Uterus (tissue), 4 donors: Measurements from ENCODE around the gene ACTN2. TPM values are rescaled to one million over a fixed set of nuclear protein-coding genes. Genes with fewer than 3 reads are reported as not detected.

Experiments
- DNase-seq, 2 donors: peaks; one replicate each; pipeline ENCODE4 v3.0.0-alpha.2; 2019 to 2020
- H3K27ac ChIP-seq, 2 donors: fragments of 200-600 bp; sonication (generic); 1 replicate in 1 of 2; 2 replicates in 1 of 2; pipeline ENCODE4 v1.5.1; 2016 to 2018
- H3K27me3 ChIP-seq, 2 donors: fragments of 200-600 bp; sonication (generic); one replicate each; pipeline ENCODE4 v1.5.1; 2018 to 2019; ENCODE audit warnings: control low read depth in 1 of 2
- H3K36me3 ChIP-seq, 2 donors: fragments of 200-600 bp; sonication (generic); one replicate each; pipeline ENCODE4 v1.5.1; 2019; ENCODE audit warnings: control low read depth in 1 of 2
- H3K4me1 ChIP-seq, 2 donors: fragments of 200-600 bp; sonication (generic); one replicate each; pipeline ENCODE4 v1.5.1; 2018 to 2019; ENCODE audit warnings: control low read depth in 1 of 2
- H3K4me3 ChIP-seq, 2 donors: fragments of 200-600 bp; sonication (generic); 1 replicate in 1 of 2; 2 replicates in 1 of 2; pipeline ENCODE4 v1.5.1; 2018 to 2019; ENCODE audit warnings: mild to moderate bottlenecking in 1 of 2
- H3K9me3 ChIP-seq, 2 donors: fragments of 200-600 bp; sonication (generic); one replicate each; pipeline ENCODE4 v1.5.1; 2019; ENCODE audit warnings: control low read depth in 1 of 2
- POLR2A ChIP-seq, 2 donors: fragments of 450-650 bp; IDR thresholded peaks; one replicate each; pipeline ENCODE4 v1.6.1; 2016; ENCODE audit warnings: antibody characterized with exemption in 2 of 2, mild to moderate bottlenecking in 1 of 2, moderate library complexity in 1 of 2
- intact Hi-C: fragments of 100-400 bp; cut with DNase I; formaldehyde crosslinking; loops from one replicate; pipeline ENCODE4 v1.15.1; 2023; ENCODE audit warnings: low total_unique reads
- total RNA-seq, 4 donors: library from RNA; depleted of rRNA in 3 of 4; stranded (reverse); fragments of >200 nt in 3 of 4; gene quantifications; one replicate each; pipeline versions ENCODE4 v1.1.0 to v1.2.4, GENCODE V29; 2014 to 2023
- TF ChIP-seq, protein P1 (sequence below), 4 experiments: fragments of 200-600 bp in 2 of 4; fragments of 450-650 bp in 2 of 4; sonication (generic) in 2 of 4; IDR thresholded peaks; one replicate each; pipeline ENCODE4 v1.5.1; 2016 to 2019; ENCODE audit warnings: antibody characterized with exemption in 4 of 4, mild to moderate bottlenecking in 2 of 4, moderate library complexity in 1 of 4
- donor health status: DM: yes; HTN: yes; CAD: no.

Gene ACTN2
- total RNA-seq, 4 donors from 2014 or later: 0.29 to 28.9 (median 1.1) TPM

GRCh38 chr1:236733653-236734052 is 47.4 kb downstream of the ACTN2 start:
- Histone ChIP-seq H3K36me3 (no peaks in the 10 kb centered on the region), H3K4me3 (no peak overlapping the region), H3K4me1 (no peaks in the 10 kb centered on the region), H3K27me3 (no peaks in the 10 kb centered on the region), H3K27ac (no peak overlapping the region), H3K9me3 (no peaks in the 10 kb centered on the region)
- TF ChIP-seq, protein P1, sequence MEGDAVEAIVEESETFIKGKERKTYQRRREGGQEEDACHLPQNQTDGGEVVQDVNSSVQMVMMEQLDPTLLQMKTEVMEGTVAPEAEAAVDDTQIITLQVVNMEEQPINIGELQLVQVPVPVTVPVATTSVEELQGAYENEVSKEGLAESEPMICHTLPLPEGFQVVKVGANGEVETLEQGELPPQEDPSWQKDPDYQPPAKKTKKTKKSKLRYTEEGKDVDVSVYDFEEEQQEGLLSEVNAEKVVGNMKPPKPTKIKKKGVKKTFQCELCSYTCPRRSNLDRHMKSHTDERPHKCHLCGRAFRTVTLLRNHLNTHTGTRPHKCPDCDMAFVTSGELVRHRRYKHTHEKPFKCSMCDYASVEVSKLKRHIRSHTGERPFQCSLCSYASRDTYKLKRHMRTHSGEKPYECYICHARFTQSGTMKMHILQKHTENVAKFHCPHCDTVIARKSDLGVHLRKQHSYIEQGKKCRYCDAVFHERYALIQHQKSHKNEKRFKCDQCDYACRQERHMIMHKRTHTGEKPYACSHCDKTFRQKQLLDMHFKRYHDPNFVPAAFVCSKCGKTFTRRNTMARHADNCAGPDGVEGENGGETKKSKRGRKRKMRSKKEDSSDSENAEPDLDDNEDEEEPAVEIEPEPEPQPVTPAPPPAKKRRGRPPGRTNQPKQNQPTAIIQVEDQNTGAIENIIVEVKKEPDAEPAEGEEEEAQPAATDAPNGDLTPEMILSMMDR (IDR thresholded peaks at IDR 0.05): no peak
- no peak for TF ChIP-seq POLR2A (IDR thresholded peaks at IDR 0.05)
- intact Hi-C loops: no loop called here
- DNase-seq: no peak

DNA sequence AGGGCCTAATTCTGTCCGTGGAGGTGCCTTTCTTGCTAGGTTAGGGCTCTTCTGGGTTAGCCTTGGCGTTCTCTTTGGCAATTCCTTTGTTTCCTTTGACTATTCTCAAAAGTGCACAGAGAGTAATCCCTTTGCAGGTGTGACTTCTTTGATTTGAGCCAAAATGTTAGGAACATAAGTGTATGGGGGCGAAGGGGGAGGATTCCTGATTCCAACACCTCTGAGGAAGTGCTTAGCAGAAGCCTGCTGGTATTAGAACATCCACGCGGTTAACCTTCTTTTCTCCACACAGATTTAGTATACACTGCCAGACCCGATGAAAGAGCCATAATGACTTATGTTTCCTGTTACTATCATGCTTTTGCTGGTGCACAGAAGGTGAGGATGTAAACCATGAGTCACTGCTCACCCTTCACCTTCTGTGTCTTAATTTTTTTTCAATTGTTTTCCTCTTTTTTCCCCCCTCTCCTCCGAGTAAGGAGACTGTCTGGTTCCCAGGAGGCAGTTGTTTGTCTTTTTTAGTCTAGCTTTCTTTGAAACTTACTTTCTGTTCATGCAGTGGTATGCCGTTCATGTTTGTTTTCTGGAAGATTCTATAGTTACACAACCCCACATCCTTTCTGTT is 48.0 kb downstream of the ACTN2 start:
- DNase-seq: no peak
- TF ChIP-seq, protein P1 (IDR thresholded peaks at IDR 0.05): no peak
- no peak for TF ChIP-seq POLR2A (IDR thresholded peaks at IDR 0.05)
- Histone ChIP-seq H3K4me1 (no peaks in the 10 kb centered on the region), H3K36me3 (no peaks in the 10 kb centered on the region), H3K9me3 (no peaks in the 10 kb centered on the region), H3K4me3 (no peak overlapping the region), H3K27me3 (no peaks in the 10 kb centered on the region), H3K27ac (no peak overlapping the region)
- intact Hi-C loops: no loop called here

- Histone ChIP-seq H3K4me1 (no peaks in the 10 kb centered on the region), H3K27ac (no peak overlapping the region), H3K27me3 (no peaks in the 10 kb centered on the region), H3K4me3 (no peak overlapping the region), H3K9me3 (no peaks in the 10 kb centered on the region), H3K36me3 (no peaks in the 10 kb centered on the region)
- intact Hi-C loops: no loop called here
- TF ChIP-seq, protein P1 (IDR thresholded peaks at IDR 0.05): no peak
- no peak for TF ChIP-seq POLR2A (IDR thresholded peaks at IDR 0.05)
- no peak for DNase-seq
Observed at GRCh38 chr1:236736761-236737160, 50.5 kb downstream of the ACTN2 start.

DNA sequence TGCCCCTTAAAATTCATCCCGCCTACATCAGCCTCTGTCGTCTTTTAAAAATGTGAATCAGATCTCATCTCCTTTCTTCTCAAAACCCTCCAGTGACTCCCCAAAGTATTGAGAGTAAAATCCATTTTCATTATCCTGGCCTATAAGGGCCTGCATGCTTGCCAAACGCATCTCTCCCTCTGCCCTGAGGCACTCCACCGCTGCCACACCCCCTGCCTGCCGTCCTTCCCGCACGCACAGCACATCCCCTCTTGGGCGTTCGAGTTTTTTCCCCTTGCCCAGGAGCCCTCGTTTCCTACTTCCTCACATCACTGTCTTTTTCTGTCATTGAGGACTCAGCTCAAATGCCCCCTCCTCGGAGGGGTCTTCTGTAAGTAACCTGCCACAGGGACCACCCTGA is 55.5 kb downstream of the ACTN2 start:
- Histone ChIP-seq H3K27me3 (no peaks in the 10 kb centered on the region), H3K27ac (no peak overlapping the region), H3K4me1 (no peaks in the 10 kb centered on the region), H3K36me3 (no peaks in the 10 kb centered on the region), H3K9me3 (no peaks in the 10 kb centered on the region), H3K4me3 (no peak overlapping the region)
- DNase-seq: no peak
- TF ChIP-seq POLR2A (IDR thresholded peaks at IDR 0.05): no peak
- TF ChIP-seq, protein P1 (IDR thresholded peaks at IDR 0.05): no peak
- intact Hi-C loops: no loop called here

DNA sequence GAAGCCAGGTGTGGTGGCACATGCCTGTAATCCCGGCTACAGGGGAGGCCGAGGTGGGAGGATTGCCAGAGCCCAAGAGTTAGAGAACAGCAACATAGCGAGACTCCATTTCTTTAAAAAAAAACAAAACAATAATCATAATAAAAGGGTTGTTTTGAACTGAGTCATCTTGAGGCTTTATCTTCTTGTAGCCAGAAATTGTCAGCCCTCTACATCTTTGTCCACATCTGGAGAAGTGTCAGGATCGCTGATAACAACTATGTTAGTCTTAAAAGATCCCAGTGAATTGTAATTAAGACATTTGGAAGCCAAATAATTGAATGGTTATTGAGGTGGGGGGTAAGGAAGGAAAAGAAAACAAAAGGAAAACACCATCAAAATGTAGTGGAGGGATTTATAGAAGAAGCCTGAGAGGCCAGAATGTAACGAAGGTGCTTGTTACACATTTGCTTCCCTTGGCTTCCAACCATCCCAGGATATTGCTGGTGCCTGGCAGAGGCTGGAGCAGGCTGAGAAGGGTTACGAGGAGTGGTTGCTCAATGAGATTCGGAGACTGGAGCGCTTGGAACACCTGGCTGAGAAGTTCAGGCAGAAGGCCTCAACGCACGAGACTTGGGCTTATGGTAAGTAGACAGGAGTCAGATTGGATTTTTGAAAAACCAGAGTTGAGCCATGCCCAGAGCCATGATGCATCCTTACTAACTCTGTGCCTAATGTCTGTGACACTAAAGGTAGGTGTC is 56.3 kb downstream of the ACTN2 start:
- Histone ChIP-seq H3K4me3 (no peak overlapping the region), H3K36me3 (no peaks in the 10 kb centered on the region)

More for the DNA sequence above, 56.3 kb downstream of the ACTN2 start:
- H3K4me1 ChIP-seq: no peaks in the 10 kb centered on the region
- H3K27me3 ChIP-seq: no peaks in the 10 kb centered on the region
- no peaks in the 10 kb centered on the region for H3K9me3 ChIP-seq
- intact Hi-C loops: no loop called here
- H3K27ac ChIP-seq: no peak overlapping the region
- DNase-seq: no peak
- TF ChIP-seq, protein P1 (IDR thresholded peaks at IDR 0.05): no peak
- no peak for TF ChIP-seq POLR2A (IDR thresholded peaks at IDR 0.05)
